ENCODE data around the gene GFOD2.

- TF ChIP-seq CTCF (IDR thresholded peaks at IDR 0.05 in 8 of 11, conservative IDR thresholded peaks at IDR 0.05 in 3 of 11) (no peak), POLR2A (IDR thresholded peaks at IDR 0.05) (no peak)
These were observed 46.8 kb downstream of the GFOD2 start for GRCh38 chr16:67672306-67672705.
